Stimulated activated effector memory CD8-positive, alpha-beta T cell treated with anti-CD3 and anti-CD28 coated beads, Interleukin-12 subunit alpha, Interleukin-12 subunit beta, amount 100 ng/mL, for 72 hours (primary cell): ENCODE results near the gene NPIPA5.
A peak's percentile ranks its signal among the peaks of the same experiment; 100 is the strongest.
"Not testable (repeated sequence)": the region's sequence is repeated elsewhere in the genome, so short reads cannot be mapped to it uniquely, and the experiment has no call there.

Source experiments
- ATAC-seq: fragments of 150-1000 bp; cut with Tn5 transposase; 2 replicates; pipeline ENCODE4 v1.10.0; 2021
- DNase-seq, 2 donors: peaks; one replicate each; pipeline ENCODE4 v3.0.0; 2021 to 2022; ENCODE audit warnings: low spot score in 2 of 2
- H3K27ac Mint-ChIP-seq: one replicate; pipeline ENCODE4 v1.8.0; 2022; ENCODE audit warnings: mild to moderate bottlenecking, mixed read lengths
- H3K36me3 Mint-ChIP-seq: one replicate; pipeline ENCODE4 v1.8.0; 2022; ENCODE audit warnings: mild to moderate bottlenecking, mixed read lengths
- H3K4me1 Mint-ChIP-seq: one replicate; pipeline ENCODE4 v1.8.0; 2022; ENCODE audit warnings: mixed read lengths
- H3K4me3 Mint-ChIP-seq: one replicate; pipeline ENCODE4 v1.8.0; 2022; ENCODE audit warnings: mild to moderate bottlenecking, mixed read lengths
- H3K9me3 Mint-ChIP-seq: one replicate; pipeline ENCODE4 v1.8.0; 2022; ENCODE audit warnings: mixed read lengths

The NPIPA5 gene

DNA sequence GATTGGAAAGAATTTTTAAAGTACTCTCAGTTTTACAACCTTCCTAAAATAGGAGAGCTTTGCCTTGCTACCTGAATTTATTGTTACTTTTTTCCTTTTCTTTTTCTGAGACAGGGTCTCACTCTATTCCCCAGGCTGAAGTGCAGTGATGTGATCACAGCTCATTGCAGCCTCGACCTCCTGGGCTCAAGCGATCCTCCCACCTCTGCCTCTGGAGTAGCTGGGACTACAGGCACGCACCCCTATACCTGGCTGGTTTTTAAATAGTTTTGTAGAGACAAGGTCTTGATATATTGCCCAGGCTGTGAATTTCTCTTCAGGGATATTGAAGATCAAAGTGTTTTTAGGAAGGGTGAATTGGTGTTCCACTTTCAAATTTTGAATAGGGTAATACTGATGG is 21.2 kb upstream of the NPIPA5 start:
- Mint-ChIP-seq H3K27ac (no peak overlapping the region), H3K4me3 (no peak overlapping the region), H3K9me3 (no peaks in the 10 kb centered on the region), H3K36me3 (no peaks in the 10 kb centered on the region), H3K4me1 (no peaks in the 10 kb centered on the region)
- DNase-seq (no peak), ATAC-seq (no peak)

DNA sequence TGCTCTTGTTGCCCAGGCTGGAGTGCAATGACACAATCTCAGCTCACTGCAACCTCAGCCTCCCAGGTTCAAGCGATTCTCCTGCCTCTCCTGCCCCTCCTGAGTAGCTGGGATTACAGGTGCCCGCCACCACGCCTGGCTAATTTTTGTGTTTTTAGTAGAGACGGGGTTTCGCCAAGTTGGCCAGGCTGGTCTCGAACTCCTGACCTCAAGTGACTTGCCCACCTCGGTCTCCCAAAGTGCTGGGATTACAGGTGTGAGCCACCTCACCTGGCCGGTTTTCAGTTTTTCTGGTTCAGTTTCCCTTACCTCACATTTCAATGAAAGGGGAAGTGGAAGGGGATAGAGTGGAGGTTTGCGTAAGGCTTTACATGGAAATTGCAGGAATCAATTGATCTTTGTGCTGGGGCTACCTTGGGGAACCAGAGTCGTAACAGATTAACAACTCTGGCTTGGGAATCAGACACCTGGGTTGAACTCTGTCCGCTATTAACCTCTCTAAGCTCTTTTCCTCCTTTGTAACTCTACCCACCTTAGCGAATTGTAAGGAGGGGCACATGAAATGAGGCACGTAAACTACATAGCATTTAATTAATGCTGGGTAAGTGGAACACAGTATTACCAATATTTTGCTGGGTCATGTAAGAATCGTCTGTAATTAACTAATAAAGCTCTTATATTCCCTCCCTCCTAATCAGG is 20.7 kb upstream of the NPIPA5 start:
- Mint-ChIP-seq H3K4me3 (no peak overlapping the region), H3K36me3 (no peaks in the 10 kb centered on the region), H3K27ac (no peak overlapping the region), H3K9me3 (no peaks in the 10 kb centered on the region), H3K4me1 (no peaks in the 10 kb centered on the region)
- no peak for DNase-seq
- ATAC-seq: no peak

DNA sequence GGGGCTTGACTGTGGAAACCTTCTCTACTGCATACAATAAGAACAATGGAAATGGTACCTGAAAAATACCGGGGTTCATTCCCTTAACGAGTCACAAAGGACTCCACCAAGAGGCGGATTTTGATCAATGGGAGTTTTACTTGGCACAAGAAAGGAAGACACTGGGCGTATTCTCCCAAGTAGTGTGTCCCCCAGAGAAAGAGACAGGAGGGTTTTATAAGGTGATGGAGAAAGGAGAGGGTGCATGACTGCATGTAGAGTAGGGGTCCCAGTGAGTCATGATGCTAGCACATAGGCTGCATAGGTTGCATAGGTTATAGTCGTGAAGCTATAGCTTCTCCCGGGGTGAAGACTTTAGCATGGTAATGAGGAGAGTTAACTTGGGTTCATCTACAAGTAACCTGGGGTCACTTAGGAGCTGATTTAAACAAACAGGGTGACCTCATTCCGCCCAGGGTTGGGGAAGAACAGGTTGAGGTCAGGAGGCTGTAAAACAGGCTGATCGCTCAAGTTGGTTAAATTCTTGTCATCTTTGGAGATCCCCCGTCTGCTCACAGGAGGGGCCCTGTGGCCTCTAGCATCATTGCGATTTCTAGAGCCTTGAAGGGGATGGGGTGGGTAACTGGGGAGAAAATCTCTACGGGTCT is 19.0 kb upstream of the NPIPA5 start:
- H3K4me1 Mint-ChIP-seq: no peaks in the 10 kb centered on the region
- ATAC-seq: no peak
- H3K4me3 Mint-ChIP-seq: no peak overlapping the region
- H3K36me3 Mint-ChIP-seq: no peaks in the 10 kb centered on the region
- no peaks in the 10 kb centered on the region for H3K9me3 Mint-ChIP-seq
- no peak overlapping the region for H3K27ac Mint-ChIP-seq
- no peak for DNase-seq

DNA sequence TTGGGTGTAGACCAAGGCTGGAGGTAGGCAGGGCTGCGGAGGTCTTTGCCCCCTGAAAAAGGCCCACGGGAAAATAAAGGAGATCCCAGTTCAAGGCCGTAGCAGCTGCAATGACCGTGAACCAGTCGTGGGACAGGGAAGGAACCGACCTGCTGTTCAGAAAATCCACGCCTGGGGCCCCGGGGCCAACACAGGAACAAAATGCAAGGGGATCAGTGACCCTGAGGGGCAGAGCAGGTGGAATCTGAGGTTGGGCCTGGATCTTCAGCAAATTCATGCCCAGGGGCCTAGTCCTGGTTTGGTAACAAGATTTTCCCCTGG is 18.4 kb upstream of the NPIPA5 start:
- DNase-seq, H3K36me3 Mint-ChIP-seq, H3K4me3 Mint-ChIP-seq, H3K27ac Mint-ChIP-seq, ATAC-seq, H3K4me1 Mint-ChIP-seq, H3K9me3 Mint-ChIP-seq: not testable (repeated sequence)

DNA sequence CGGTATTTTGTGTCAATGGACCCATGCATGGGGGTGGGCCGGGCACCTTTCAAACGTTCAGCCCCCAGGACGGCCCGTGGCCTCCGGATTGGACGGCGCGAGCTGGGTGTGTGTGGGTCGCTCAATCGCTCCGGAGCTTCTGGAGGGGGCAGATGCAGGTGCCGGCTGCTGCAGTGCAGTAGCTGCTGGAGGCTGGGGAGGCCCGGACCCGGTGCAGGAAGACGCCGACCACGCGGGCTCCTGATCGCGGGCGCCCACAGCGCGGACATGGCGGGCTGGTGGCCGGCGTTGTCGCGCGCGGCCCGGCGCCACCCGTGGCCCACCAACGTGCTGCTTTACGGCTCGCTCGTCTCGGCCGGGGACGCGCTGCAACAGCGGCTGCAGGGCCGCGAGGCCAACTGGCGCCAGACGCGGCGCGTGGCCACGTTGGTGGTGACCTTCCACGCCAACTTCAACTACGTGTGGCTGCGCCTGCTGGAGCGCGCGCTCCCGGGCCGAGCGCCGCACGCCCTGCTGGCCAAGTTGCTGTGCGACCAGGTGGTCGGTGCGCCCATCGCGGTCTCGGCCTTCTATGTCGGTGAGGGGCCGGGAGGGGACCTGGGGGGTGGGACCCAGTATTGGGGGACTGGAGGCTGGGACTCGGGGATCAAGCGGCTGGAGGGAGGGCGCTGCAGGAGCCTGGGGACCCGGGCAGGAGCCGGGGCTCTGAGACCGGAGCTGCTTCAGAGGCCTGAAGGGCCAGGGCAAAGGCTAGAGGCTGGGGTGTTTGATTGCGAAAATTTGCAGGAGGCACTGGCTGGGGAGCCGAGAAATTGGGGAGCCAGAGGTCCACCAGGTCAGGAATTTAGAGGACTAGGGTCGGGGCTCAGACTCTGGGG is 17.8 kb upstream of the NPIPA5 start, which contains the start of gene MPV17L:
MPV17L (plus strand) TSS at position 124 of the 878 bp plus-strand sequence; CDS start at position 268, 144 bp downstream.
- not testable (repeated sequence) for H3K27ac Mint-ChIP-seq, H3K36me3 Mint-ChIP-seq, DNase-seq, H3K9me3 Mint-ChIP-seq, H3K4me1 Mint-ChIP-seq
- peak within 1 kb of the TSS; percentile 9 for H3K4me3 Mint-ChIP-seq
- peak; percentile 42 for ATAC-seq

DNA sequence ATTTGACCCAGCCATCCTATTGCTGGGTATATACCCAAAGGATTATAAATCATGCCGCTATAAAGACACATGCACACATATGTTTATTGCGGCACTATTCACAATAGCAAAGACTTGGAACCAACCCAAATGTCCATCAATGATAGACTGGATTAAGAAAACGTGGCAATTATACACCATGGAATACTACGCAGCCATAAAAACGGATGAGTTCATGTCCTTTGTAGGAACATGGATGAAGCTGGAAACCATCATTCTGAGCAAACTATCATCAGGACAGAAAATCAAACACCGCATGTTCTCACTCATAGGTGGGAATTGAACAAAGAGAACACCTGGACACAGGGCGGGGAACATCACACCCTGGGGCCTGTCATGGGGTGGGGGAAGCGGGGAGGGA is 14.9 kb upstream of the NPIPA5 start:
- not testable (repeated sequence) for H3K9me3 Mint-ChIP-seq, H3K4me1 Mint-ChIP-seq, ATAC-seq, H3K4me3 Mint-ChIP-seq, DNase-seq, H3K36me3 Mint-ChIP-seq, H3K27ac Mint-ChIP-seq

DNA sequence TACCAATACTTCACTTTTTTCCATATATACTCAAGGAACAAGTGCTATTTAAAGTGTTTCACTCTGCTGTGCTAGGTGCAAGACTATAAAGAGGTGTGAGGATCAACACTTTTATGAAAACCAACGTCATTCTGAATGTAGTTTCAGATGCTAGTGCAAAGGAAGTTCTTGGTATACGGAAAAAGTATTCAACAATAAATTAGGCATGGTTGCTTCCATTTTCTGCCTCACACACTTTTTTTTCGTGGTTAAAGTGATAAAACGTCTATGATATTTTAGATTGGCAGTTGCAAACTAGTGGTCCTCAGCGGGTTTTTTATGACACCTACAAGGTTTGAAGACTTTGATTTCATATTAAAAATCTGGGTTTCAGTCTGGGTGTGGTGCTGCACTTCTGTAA is 11.8 kb upstream of the NPIPA5 start:
- H3K4me3 Mint-ChIP-seq, H3K9me3 Mint-ChIP-seq, H3K27ac Mint-ChIP-seq, DNase-seq, H3K36me3 Mint-ChIP-seq, ATAC-seq, H3K4me1 Mint-ChIP-seq: not testable (repeated sequence)

DNA sequence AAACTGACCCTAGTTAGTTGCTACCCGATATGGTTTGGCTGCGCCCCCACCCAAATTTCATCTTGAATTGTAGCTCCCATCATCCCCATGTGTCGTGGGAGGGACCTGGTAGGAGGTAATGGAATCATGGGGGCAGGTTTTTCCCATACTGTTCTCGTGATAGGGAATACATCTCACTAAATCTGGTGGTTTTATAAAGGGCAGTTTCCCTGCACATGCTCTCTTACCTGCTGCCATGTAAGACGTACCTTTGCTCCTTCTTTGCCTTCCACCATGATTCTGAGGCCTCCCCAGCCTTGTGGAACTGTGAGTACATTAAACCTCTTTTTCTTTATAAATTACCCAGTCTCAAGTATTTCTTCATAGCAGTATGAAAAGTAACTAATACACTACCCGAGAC is 10.0 kb upstream of the NPIPA5 start:
- not testable (repeated sequence) for H3K36me3 Mint-ChIP-seq, H3K4me3 Mint-ChIP-seq, DNase-seq, H3K4me1 Mint-ChIP-seq, ATAC-seq, H3K27ac Mint-ChIP-seq, H3K9me3 Mint-ChIP-seq

DNA sequence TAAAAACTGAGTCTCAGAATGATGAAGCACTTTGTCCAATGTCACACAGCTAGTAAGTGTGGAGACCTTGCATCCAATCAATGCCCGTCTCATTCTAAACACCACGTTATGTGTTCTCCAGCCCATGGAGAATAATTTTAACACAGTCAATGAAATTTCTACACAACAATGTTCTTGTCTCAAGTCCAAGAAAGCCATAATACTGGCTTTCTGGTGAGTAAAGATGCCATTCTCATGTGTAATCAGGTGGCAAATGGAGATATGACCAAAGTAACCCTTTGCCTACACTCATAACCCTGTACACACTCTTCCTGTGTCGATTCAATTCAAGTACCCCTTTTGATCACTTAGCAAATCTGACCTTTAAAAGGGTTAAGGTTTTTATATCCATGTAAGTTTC is 4.7 kb upstream of the NPIPA5 start:
- DNase-seq, H3K9me3 Mint-ChIP-seq, H3K27ac Mint-ChIP-seq, H3K36me3 Mint-ChIP-seq, H3K4me3 Mint-ChIP-seq, ATAC-seq, H3K4me1 Mint-ChIP-seq: not testable (repeated sequence)

DNA sequence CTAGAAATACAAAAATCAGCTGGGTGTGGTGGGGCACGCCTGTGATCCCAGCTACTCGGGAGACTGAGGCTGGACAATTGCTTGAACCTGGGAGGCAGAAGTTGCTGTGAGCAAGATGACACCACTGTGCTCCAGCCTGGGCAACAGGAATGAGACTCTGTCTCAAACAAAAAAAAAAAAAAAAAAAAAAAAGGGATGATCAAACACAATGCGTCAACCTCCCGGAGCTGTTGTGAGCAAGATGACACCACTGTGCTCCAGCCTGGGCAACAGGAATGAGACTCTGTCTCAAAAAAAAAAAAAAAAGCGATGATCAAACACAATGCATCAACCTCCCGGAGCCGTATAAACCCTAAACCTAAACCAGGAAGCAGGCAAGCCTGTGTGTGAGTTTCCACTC is 20.6 kb downstream of the NPIPA5 start:
- ATAC-seq: not testable (repeated sequence)

DNA sequence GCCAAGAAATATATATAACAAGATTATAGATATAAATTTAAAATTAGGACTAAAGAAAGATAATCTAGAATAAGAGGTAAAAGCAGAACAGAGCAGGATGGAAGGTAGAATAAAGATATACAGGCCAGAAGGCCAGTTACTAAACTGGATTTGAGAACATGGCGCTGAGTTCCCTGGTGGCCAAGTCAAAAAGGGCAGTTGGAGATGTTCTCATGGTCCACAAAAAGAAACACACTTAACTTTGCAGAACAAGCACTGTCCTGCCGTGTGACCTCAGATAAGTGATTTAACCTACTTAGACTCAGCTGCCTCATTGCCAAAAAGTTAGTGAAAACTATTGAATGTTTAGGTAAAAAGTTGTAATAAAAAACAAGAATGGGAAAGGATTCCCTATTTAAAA is 23.2 kb downstream of the NPIPA5 start:
- H3K9me3 Mint-ChIP-seq, H3K27ac Mint-ChIP-seq, H3K4me1 Mint-ChIP-seq, H3K36me3 Mint-ChIP-seq, DNase-seq, H3K4me3 Mint-ChIP-seq, ATAC-seq: not testable (repeated sequence)

More for the DNA sequence above, 20.6 kb downstream of the NPIPA5 start:
- H3K4me3 Mint-ChIP-seq, H3K4me1 Mint-ChIP-seq, H3K27ac Mint-ChIP-seq, DNase-seq, H3K9me3 Mint-ChIP-seq, H3K36me3 Mint-ChIP-seq: not testable (repeated sequence)

DNA sequence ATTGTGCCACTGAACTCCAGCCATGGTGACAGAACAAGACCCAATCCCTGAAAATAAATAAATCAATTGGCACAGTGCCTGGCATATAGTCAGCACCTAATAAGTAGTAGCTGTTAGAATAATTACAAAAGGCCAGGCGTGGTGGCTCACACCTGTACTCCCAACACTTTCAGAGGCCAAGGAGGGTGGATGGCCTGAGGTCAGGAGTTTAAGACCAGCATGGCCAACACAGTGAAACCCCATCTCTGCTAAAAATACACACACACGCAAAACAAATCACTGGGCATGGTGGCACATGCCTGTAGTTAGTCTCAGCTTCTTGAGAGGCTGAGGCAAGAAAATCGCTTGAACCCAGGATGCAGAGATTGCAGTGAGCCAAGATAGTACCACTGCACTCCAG is 25.2 kb downstream of the NPIPA5 start:
- not testable (repeated sequence) for H3K4me1 Mint-ChIP-seq, H3K36me3 Mint-ChIP-seq, H3K27ac Mint-ChIP-seq, H3K4me3 Mint-ChIP-seq, ATAC-seq, H3K9me3 Mint-ChIP-seq, DNase-seq

DNA sequence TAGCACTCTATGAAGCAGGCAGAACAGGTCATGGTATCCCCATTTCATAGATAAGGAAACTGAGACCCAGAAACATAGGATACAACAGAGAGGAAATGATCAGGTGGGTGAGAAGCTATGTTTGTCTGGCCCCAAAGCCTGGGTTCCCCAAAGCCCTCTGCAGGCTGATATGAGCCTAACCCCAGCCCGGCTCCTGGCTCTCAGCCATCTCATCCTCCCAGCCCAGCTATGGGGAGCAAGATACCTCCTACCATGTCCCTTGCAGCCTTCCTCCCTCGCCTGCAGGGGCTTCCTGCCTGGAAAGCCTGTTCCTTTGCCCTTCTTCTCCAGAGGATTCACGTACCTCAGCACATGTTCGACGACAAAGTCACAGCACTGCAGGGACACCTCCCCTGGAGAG is 26.3 kb downstream of the NPIPA5 start:
- DNase-seq, ATAC-seq, H3K27ac Mint-ChIP-seq, H3K4me3 Mint-ChIP-seq, H3K4me1 Mint-ChIP-seq, H3K9me3 Mint-ChIP-seq, H3K36me3 Mint-ChIP-seq: not testable (repeated sequence)

DNA sequence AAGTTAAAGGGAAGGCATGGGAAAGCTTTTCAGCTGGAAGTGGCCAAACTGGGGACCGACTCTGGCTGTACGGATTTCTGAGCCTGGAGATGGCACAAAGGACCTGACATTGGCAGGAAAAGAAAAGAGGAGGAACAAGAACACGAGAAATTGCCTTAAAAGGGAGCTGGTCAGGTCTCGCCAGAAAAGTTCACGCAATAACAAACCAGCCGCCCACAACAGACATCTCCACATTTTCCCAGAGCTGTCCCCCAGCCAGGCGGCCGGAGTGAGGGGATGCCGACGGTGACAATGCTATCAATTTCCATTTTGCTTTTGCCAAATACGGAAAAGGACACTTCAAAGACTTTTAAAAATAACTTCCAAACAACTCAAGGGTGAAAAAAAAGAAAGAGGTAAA is 26.8 kb downstream of the NPIPA5 start:
- ATAC-seq, DNase-seq, H3K36me3 Mint-ChIP-seq, H3K4me3 Mint-ChIP-seq, H3K4me1 Mint-ChIP-seq, H3K9me3 Mint-ChIP-seq, H3K27ac Mint-ChIP-seq: not testable (repeated sequence)

DNA sequence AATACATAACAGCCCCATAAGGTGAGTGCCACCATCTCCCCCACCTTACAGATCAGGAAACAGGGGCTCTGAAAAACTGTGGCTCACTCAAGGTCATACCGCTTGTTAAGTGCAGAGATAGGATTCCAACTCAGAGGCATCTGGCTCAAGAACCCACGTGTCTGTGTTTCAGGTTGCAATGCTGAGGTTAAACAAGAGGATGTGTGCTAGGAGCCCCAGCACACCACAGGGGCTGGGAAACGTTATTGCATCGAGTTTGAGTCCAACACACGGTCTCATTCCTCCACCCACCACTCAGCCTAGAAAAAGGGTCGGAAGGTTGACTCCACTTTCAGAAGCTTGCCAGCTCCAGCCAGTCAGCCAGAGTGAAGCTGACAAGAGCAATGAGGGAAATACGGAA is 29.4 kb downstream of the NPIPA5 start:
- not testable (repeated sequence) for H3K36me3 Mint-ChIP-seq, H3K9me3 Mint-ChIP-seq, H3K4me3 Mint-ChIP-seq, H3K4me1 Mint-ChIP-seq, DNase-seq, ATAC-seq, H3K27ac Mint-ChIP-seq

DNA sequence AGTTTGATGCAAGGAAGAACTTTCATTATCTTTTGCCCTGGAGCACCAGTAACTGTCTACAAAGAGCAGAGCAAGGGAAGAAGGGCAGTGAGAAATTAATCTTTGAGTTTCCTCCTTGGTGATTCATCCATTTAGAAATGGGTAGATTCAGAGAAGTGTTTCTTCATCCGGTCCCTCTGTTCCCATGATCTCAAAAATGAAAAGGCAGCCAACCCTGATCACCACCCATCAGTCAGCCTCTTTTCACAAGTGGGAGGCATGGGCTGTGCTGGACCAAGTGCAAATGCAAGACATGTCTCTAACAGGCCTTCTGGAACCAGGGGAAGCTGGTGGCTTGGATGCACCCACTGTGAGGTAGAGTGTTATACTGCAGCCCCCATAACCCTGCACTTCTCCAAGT is 35.8 kb downstream of the NPIPA5 start:
- ATAC-seq, H3K4me3 Mint-ChIP-seq: not testable (repeated sequence)

More for the DNA sequence above, 35.8 kb downstream of the NPIPA5 start:
- H3K9me3 Mint-ChIP-seq, H3K4me1 Mint-ChIP-seq, H3K27ac Mint-ChIP-seq, H3K36me3 Mint-ChIP-seq, DNase-seq: not testable (repeated sequence)
